Loucy (cell line): Measurements from ENCODE around the gene TIMP2.
A peak's percentile ranks its signal among the peaks of the same experiment; 100 is the strongest.
"Not testable (repeated sequence)": the region's sequence is repeated elsewhere in the genome, so short reads cannot be mapped to it uniquely, and the experiment has no call there.

Source experiments
- H2AFZ ChIP-seq: fragments of 200-600 bp; sonication (generic); 2 replicates; pipeline ENCODE4 v1.6.0; 2016; ENCODE audit warnings: antibody characterized with exemption, mild to moderate bottlenecking, low read length, moderate library complexity
- H3F3A ChIP-seq: fragments of 200-600 bp; 2 replicates; pipeline ENCODE4 v1.6.0; 2016; ENCODE audit warnings: antibody characterized with exemption, low read depth, mild to moderate bottlenecking
- H3K27me3 ChIP-seq: fragments of 200-600 bp; sonication (generic); 2 replicates; pipeline ENCODE4 v1.6.1; 2014; ENCODE audit warnings: low read length, mild to moderate bottlenecking; ENCODE audit not compliant: insufficient read depth, poor library complexity, severe bottlenecking
- H3K36me3 ChIP-seq: fragments of 200-600 bp; sonication (generic); 2 replicates; pipeline ENCODE4 v1.6.1; 2016; ENCODE audit warnings: low read length; ENCODE audit not compliant: insufficient read depth
- H3K4me1 ChIP-seq: fragments of 200-600 bp; sonication (generic); 2 replicates; pipeline ENCODE4 v1.5.1; 2014; ENCODE audit warnings: low read length, mild to moderate bottlenecking; ENCODE audit not compliant: insufficient read depth, poor library complexity, severe bottlenecking
- H3K4me2 ChIP-seq: fragments of 200-600 bp; sonication (generic); 2 replicates; pipeline ENCODE4 v1.6.0; 2014; ENCODE audit warnings: antibody characterized with exemption, low read length, low read depth, mild to moderate bottlenecking; ENCODE audit not compliant: poor library complexity, severe bottlenecking
- H3K4me3 ChIP-seq: fragments of 200-600 bp; sonication (generic); 2 replicates; pipeline ENCODE4 v1.5.1; 2014; ENCODE audit warnings: low read length, mild to moderate bottlenecking, mixed read lengths; ENCODE audit not compliant: poor library complexity, severe bottlenecking
- H3K79me2 ChIP-seq: fragments of 200-600 bp; sonication (generic); 2 replicates; pipeline ENCODE4 v1.6.1; 2014; ENCODE audit warnings: low read length; ENCODE audit not compliant: insufficient read depth
- H3K9ac ChIP-seq: fragments of 200-600 bp; sonication (generic); 2 replicates; pipeline ENCODE4 v1.6.0; 2014; ENCODE audit warnings: mild to moderate bottlenecking, low read depth, low read length, moderate library complexity; ENCODE audit not compliant: poor library complexity, severe bottlenecking
- H3K9me2 ChIP-seq: fragments of 200-600 bp; sonication (generic); replicated peaks from 2 replicates; pipeline ENCODE4 v1.6.1; 2016; ENCODE audit warnings: low read depth, low read length, mixed read lengths
- H3K9me3 ChIP-seq: fragments of 200-600 bp; sonication (generic); 2 replicates; pipeline ENCODE4 v1.6.1; 2014; ENCODE audit warnings: mild to moderate bottlenecking, antibody characterized with exemption, low read length, low read depth; ENCODE audit not compliant: insufficient read depth
- H4K20me1 ChIP-seq: fragments of 200-600 bp; sonication (generic); 2 replicates; pipeline ENCODE4 v1.6.0; 2014; ENCODE audit warnings: antibody characterized with exemption, low read length, mild to moderate bottlenecking; ENCODE audit not compliant: insufficient read depth, poor library complexity, severe bottlenecking
- EZH2phosphoT487 ChIP-seq: fragments of 200-600 bp; IDR thresholded peaks from 2 replicates; pipeline ENCODE4 v1.6.1; 2018; ENCODE audit warnings: antibody characterized with exemption, mild to moderate bottlenecking, moderate library complexity, borderline replicate concordance
- TF ChIP-seq, protein P1 (sequence below): fragments of 200-600 bp; sonication (generic); conservative IDR thresholded peaks from 2 replicates; pipeline ENCODE4 v1.5.1; 2014; ENCODE audit warnings: mild to moderate bottlenecking, antibody characterized with exemption, low read length

The TIMP2 gene

DNA sequence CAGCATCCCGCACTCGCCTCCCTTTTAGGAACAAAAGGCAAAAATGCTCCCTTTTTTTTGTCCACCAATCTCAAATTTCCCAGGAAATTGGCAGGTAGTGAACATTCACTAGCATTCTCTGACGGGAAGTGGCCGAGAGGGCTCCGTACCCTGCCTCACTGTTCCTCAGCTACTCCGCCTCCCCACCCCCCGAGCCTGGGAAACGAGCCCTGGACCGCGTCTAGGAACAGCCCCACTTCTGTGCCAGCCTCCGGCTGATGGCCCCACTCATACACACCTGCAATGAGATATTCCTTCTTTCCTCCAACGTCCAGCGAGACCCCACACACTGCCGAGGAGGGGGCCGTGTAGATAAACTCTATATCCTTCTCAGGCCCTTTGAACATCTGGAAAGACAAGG is 54.6 kb downstream of the TIMP2 start:
- no peaks in the 10 kb centered on the region for H3K9me3 ChIP-seq
- no peaks in the 10 kb centered on the region for H3K9me2 ChIP-seq
- H3K36me3 ChIP-seq: peaks cover 13% of the 10 kb centered on the region; the same call in 1 of the 2 replicates
- H3K9ac ChIP-seq: no peak overlapping the region
- H3K4me3 ChIP-seq: no peak overlapping the region
- no peaks in the 10 kb centered on the region for H3F3A ChIP-seq
- no peaks in the 10 kb centered on the region for H4K20me1 ChIP-seq
- no peaks in the 10 kb centered on the region for H3K27me3 ChIP-seq
- H3K4me2 ChIP-seq: no peak overlapping the region
- no peak for TF ChIP-seq EZH2phosphoT487
- TF ChIP-seq, protein P1, sequence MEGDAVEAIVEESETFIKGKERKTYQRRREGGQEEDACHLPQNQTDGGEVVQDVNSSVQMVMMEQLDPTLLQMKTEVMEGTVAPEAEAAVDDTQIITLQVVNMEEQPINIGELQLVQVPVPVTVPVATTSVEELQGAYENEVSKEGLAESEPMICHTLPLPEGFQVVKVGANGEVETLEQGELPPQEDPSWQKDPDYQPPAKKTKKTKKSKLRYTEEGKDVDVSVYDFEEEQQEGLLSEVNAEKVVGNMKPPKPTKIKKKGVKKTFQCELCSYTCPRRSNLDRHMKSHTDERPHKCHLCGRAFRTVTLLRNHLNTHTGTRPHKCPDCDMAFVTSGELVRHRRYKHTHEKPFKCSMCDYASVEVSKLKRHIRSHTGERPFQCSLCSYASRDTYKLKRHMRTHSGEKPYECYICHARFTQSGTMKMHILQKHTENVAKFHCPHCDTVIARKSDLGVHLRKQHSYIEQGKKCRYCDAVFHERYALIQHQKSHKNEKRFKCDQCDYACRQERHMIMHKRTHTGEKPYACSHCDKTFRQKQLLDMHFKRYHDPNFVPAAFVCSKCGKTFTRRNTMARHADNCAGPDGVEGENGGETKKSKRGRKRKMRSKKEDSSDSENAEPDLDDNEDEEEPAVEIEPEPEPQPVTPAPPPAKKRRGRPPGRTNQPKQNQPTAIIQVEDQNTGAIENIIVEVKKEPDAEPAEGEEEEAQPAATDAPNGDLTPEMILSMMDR: no peak
- H3K4me1 ChIP-seq: no peaks in the 10 kb centered on the region
- no peaks in the 10 kb centered on the region for H3K79me2 ChIP-seq
- no peak overlapping the region for H2AFZ ChIP-seq

DNA sequence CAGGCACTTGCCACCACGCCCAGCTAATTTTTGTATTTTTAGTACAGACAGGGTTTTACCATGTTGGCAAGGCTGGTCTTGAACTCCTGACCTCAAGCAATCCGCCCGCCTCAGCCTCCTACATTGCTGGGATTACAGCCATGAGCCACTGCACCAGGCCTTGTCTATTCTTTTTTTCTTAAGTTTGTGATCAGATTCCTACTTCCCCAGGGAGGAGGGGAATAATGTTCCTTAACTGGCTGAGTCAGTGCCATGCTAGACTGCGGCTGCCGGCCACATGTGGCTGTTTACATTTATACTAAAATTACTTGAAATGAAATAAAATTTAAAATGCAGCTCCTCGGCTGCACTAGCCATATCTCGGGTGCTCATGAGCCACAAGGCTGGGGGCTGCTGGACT is 56.8 kb downstream of the TIMP2 start:
- H3K36me3 ChIP-seq: peaks cover 13% of the 10 kb centered on the region; the same call in 1 of the 2 replicates
- H3K27me3 ChIP-seq: no peaks in the 10 kb centered on the region
- no peak overlapping the region for H3K4me3 ChIP-seq
- no peak for TF ChIP-seq EZH2phosphoT487
- TF ChIP-seq, protein P1: no peak
- no peak overlapping the region for H3K9ac ChIP-seq
- no peak overlapping the region for H3K4me2 ChIP-seq
- H3K9me3 ChIP-seq: no peaks in the 10 kb centered on the region
- no peaks in the 10 kb centered on the region for H3F3A ChIP-seq
- H4K20me1 ChIP-seq: no peaks in the 10 kb centered on the region
- H3K9me2 ChIP-seq: no peaks in the 10 kb centered on the region
- no peaks in the 10 kb centered on the region for H3K4me1 ChIP-seq
- no peak overlapping the region for H2AFZ ChIP-seq
- H3K79me2 ChIP-seq: no peaks in the 10 kb centered on the region

DNA sequence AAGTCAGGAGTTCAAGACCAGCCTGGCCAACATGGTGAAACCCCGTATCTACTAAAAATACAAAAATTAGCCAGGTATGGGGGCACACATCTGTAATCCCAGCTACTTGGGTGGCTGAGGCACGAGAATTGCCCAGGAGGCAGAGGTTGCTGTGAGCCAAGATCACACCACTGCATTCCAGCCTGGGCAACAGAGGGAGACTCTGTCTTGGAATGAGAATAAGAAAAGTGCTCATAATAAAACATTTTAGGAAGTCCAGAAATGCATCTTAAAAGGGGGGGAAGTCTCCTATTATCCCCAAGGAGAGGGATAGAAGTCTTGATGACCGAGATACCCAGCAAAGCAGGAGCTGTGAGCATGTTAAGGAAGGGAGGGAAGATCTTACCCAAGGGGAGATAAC is 58.1 kb downstream of the TIMP2 start:
- not testable (repeated sequence) for H3K9ac ChIP-seq, H3K36me3 ChIP-seq, H2AFZ ChIP-seq, H3K4me2 ChIP-seq, H3F3A ChIP-seq, H3K4me3 ChIP-seq, H3K4me1 ChIP-seq, H3K27me3 ChIP-seq, H3K9me2 ChIP-seq, H4K20me1 ChIP-seq, H3K9me3 ChIP-seq, H3K79me2 ChIP-seq

DNA sequence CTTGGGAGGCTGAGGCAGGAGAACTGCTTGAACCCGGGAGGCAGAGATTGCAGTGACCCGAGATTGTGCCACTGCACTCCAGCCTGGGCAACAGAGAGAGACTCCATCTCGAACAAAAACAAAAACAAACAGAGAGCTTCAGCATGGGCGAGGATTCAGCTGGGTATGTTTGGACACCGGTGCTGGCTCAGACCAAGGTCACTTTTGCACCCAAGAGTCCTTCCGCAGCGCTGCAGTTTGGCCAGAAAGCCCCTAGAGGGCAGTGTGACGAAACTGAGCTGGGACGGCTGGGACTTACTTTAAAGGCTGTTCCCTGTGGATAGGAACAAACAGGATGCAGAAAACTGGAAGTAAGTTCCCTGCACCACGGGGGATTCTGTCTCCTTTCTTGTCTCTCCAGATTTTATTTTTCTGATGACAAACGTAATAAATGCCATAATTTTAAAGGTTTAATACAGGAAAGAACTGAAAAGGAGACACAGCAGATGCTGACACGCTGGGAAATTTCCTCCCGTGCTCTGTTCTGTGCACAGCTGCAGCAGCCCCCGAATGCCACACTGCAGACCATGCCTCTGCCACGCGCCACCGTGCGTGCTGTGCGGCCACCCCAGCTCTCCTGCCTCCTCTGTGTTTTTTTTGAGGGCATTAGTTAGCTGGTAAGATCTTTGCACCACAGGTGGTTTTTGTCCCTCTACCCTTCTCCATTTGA is 59.4 kb downstream of the TIMP2 start:
- no peak overlapping the region for H3K4me3 ChIP-seq
- no peak overlapping the region for H3K9ac ChIP-seq
- H3K27me3 ChIP-seq: no peaks in the 10 kb centered on the region
- H3F3A ChIP-seq: no peaks in the 10 kb centered on the region
- H3K9me3 ChIP-seq: no peaks in the 10 kb centered on the region
- no peaks in the 10 kb centered on the region for H4K20me1 ChIP-seq
- no peaks in the 10 kb centered on the region for H3K9me2 ChIP-seq
- H3K4me2 ChIP-seq: no peak overlapping the region
- H3K79me2 ChIP-seq: no peaks in the 10 kb centered on the region
- no peaks in the 10 kb centered on the region for H3K4me1 ChIP-seq
- H2AFZ ChIP-seq: no peak overlapping the region
- TF ChIP-seq EZH2phosphoT487: no peak
- TF ChIP-seq, protein P1: peak; percentile 85
- peaks cover 6% of the 10 kb centered on the region; the same call in 1 of the 2 replicates for H3K36me3 ChIP-seq
